Neutrophil (primary cell): ENCODE results near the gene KCNQ1.

Experiments used
- H3K27ac ChIP-seq: fragments of 200-600 bp; sonication (generic); 2 replicates; pipeline ENCODE4 v1.5.1; 2016; ENCODE audit warnings: mild to moderate bottlenecking, moderate library complexity
- H3K27me3 ChIP-seq: fragments of 200-600 bp; sonication (generic); 2 replicates; pipeline ENCODE4 v1.6.0; 2016; ENCODE audit warnings: mild to moderate bottlenecking
- H3K36me3 ChIP-seq: fragments of 200-600 bp; sonication (generic); 2 replicates; pipeline ENCODE4 v1.5.1; 2017
- H3K4me1 ChIP-seq, 2 experiments: fragments of 200-600 bp in 1 of 2; sonication (generic) in 1 of 2; 1 replicate in 1 of 2; 2 replicates in 1 of 2; pipeline versions ENCODE4 v1.5.1 to v1.6.1; 2013 to 2016; ENCODE audit warnings: low read depth in 1 of 2, low read length in 1 of 2, mild to moderate bottlenecking in 1 of 2, moderate library complexity in 1 of 2; ENCODE audit not compliant: control insufficient read depth in 1 of 2, insufficient read depth in 1 of 2
- H3K4me3 ChIP-seq, 2 experiments: fragments of 200-600 bp in 1 of 2; sonication (generic) in 1 of 2; 1 replicate in 1 of 2; 2 replicates in 1 of 2; pipeline ENCODE4 v1.5.1; 2013 to 2016; ENCODE audit warnings: low read depth in 1 of 2, low read length in 1 of 2, mild to moderate bottlenecking in 1 of 2, moderate library complexity in 1 of 2
- H3K9me3 ChIP-seq: fragments of 200-600 bp; sonication (generic); 2 replicates; pipeline ENCODE4 v1.5.1; 2016
- CTCF ChIP-seq: fragments of 200-600 bp; sonication (generic); IDR thresholded peaks from 2 replicates; pipeline ENCODE4 v1.5.1; 2016; ENCODE audit warnings: antibody characterized with exemption

KCNQ1 gene

GRCh38 chr11:2515401-2516275 is 70.8 kb downstream of the KCNQ1 start:
- no peak overlapping the region for H3K27ac ChIP-seq
- H3K9me3 ChIP-seq, result no peaks in the 10 kb centered on the region
- peaks cover 10% of the 10 kb centered on the region in 2 experiments for H3K4me1 ChIP-seq
- H3K36me3 ChIP-seq, result no peaks in the 10 kb centered on the region
- H3K4me3 ChIP-seq, result no peak overlapping the region
- no peak for TF ChIP-seq CTCF
- H3K27me3 ChIP-seq, result no peaks in the 10 kb centered on the region

GRCh38 chr11:2516276-2517015 is 71.6 kb downstream of the KCNQ1 start:
- no peak for TF ChIP-seq CTCF
- Histone ChIP-seq H3K9me3 (no peaks in the 10 kb centered on the region), H3K4me3 (no peak overlapping the region), H3K4me1 (peaks cover 2 to 3% of the 10 kb centered on the region in 2 experiments), H3K27me3 (no peaks in the 10 kb centered on the region), H3K27ac (no peak overlapping the region), H3K36me3 (no peaks in the 10 kb centered on the region)

GRCh38 chr11:2517016-2517385 is 72.2 kb downstream of the KCNQ1 start:
- no peaks in the 10 kb centered on the region for H3K9me3 ChIP-seq
- H3K4me3 ChIP-seq, result no peak overlapping the region
- TF ChIP-seq CTCF, result no peak
- H3K27me3 ChIP-seq, result no peaks in the 10 kb centered on the region
- no peak overlapping the region for H3K27ac ChIP-seq
- no peaks in the 10 kb centered on the region for H3K4me1 ChIP-seq
- H3K36me3 ChIP-seq, result no peaks in the 10 kb centered on the region

- H3K27ac ChIP-seq, result no peak overlapping the region
- no peak for TF ChIP-seq CTCF
These were observed 72.7 kb downstream of the KCNQ1 start for GRCh38 chr11:2517386-2518064.

GRCh38 chr11:2518111-2518982 is 73.5 kb downstream of the KCNQ1 start:
- H3K9me3 ChIP-seq, result no peaks in the 10 kb centered on the region
- TF ChIP-seq CTCF, result no peak
- no peak overlapping the region for H3K4me3 ChIP-seq
- no peaks in the 10 kb centered on the region for H3K4me1 ChIP-seq
- H3K27me3 ChIP-seq, result no peaks in the 10 kb centered on the region
- no peaks in the 10 kb centered on the region for H3K36me3 ChIP-seq
- H3K27ac ChIP-seq, result no peak overlapping the region

More at GRCh38 chr11:2517386-2518064, 72.7 kb downstream of the KCNQ1 start:
- no peaks in the 10 kb centered on the region for H3K27me3 ChIP-seq
- H3K4me3 ChIP-seq, result no peak overlapping the region
- no peaks in the 10 kb centered on the region for H3K9me3 ChIP-seq
- no peaks in the 10 kb centered on the region for H3K36me3 ChIP-seq
- no peaks in the 10 kb centered on the region for H3K4me1 ChIP-seq
